HG03571 (cell line): ENCODE measurements around the gene SLIT3.

Experiments
- ATAC-seq: cut with Tn5 transposase; IDR thresholded peaks from one replicate; pipeline ENCODE4 v1.9.1; 2021; ENCODE audit not compliant: unreplicated experiment

SLIT3 gene

GRCh38 chr5:168734119-168734518, 566.8 kb downstream of the SLIT3 start:
- ATAC-seq = no peak

- ATAC-seq = no peak
Observed at GRCh38 chr5:168728546-168729211, 572.3 kb downstream of the SLIT3 start.

- ATAC-seq = no peak
Observed at GRCh38 chr5:168727547-168727946, 573.4 kb downstream of the SLIT3 start.

GRCh38 chr5:168726342-168726741, 574.6 kb downstream of the SLIT3 start:
- ATAC-seq = no peak

- no peak for ATAC-seq
Observed at GRCh38 chr5:168724227-168724626, 576.7 kb downstream of the SLIT3 start.

- no peak for ATAC-seq
Observed at GRCh38 chr5:168723037-168723436, 577.9 kb downstream of the SLIT3 start.

- no peak for ATAC-seq
Observed at GRCh38 chr5:168721966-168722365, 579.0 kb downstream of the SLIT3 start.

- ATAC-seq = no peak
Observed at GRCh38 chr5:168721002-168721753, 579.8 kb downstream of the SLIT3 start.

GRCh38 chr5:168720575-168720974, 580.4 kb downstream of the SLIT3 start:
- ATAC-seq = no peak

- ATAC-seq = no peak
Observed at GRCh38 chr5:168714046-168714445, 586.9 kb downstream of the SLIT3 start.

GRCh38 chr5:168713051-168713450, 587.9 kb downstream of the SLIT3 start:
- no peak for ATAC-seq

- no peak for ATAC-seq
Observed at GRCh38 chr5:168712280-168712924, 588.5 kb downstream of the SLIT3 start.

- no peak for ATAC-seq
Observed at GRCh38 chr5:168710706-168711105, 590.2 kb downstream of the SLIT3 start.

GRCh38 chr5:168707716-168708695, 592.9 kb downstream of the SLIT3 start:
- no peak for ATAC-seq

- ATAC-seq = no peak
Observed at GRCh38 chr5:168706655-168707069, 594.3 kb downstream of the SLIT3 start.

- ATAC-seq = no peak
Observed at GRCh38 chr5:168705321-168705720, 595.6 kb downstream of the SLIT3 start.

GRCh38 chr5:168702511-168702910, 598.4 kb downstream of the SLIT3 start:
- ATAC-seq = no peak

GRCh38 chr5:168701641-168702040, 599.3 kb downstream of the SLIT3 start:
- no peak for ATAC-seq

GRCh38 chr5:168699002-168699401, 601.9 kb downstream of the SLIT3 start:
- ATAC-seq = no peak

GRCh38 chr5:168697034-168697720, 603.8 kb downstream of the SLIT3 start:
- ATAC-seq = no peak
